Tibial nerve (tissue), 4 donors: ENCODE measurements around the gene LIPG.

Experiments
- EP300 ChIP-seq, 2 donors: sonication (generic); formaldehyde crosslinking; IDR thresholded peaks; one replicate each; pipeline ENCODE4 v1.6.1; 2017; ENCODE audit warnings: antibody characterized with exemption in 2 of 2, mild to moderate bottlenecking in 1 of 2
- POLR2A ChIP-seq, 2 donors: fragments of 450-650 bp; IDR thresholded peaks; one replicate each; pipeline ENCODE4 v1.6.1; 2017; ENCODE audit warnings: antibody characterized with exemption in 2 of 2, mild to moderate bottlenecking in 2 of 2, moderate library complexity in 2 of 2
- TF ChIP-seq, protein P1 (sequence below), 5 experiments: fragments of 200-600 bp in 3 of 5; fragments of 450-650 bp in 2 of 5; sonication (generic) in 3 of 5; IDR thresholded peaks; one replicate each; pipeline ENCODE4 v1.5.1; 2016 to 2019; ENCODE audit warnings: antibody characterized with exemption in 5 of 5, mild to moderate bottlenecking in 3 of 5, moderate library complexity in 2 of 5

GRCh38 chr18:49584394-49584793 lies 22.5 kb downstream of the LIPG start:
- TF ChIP-seq, protein P1, sequence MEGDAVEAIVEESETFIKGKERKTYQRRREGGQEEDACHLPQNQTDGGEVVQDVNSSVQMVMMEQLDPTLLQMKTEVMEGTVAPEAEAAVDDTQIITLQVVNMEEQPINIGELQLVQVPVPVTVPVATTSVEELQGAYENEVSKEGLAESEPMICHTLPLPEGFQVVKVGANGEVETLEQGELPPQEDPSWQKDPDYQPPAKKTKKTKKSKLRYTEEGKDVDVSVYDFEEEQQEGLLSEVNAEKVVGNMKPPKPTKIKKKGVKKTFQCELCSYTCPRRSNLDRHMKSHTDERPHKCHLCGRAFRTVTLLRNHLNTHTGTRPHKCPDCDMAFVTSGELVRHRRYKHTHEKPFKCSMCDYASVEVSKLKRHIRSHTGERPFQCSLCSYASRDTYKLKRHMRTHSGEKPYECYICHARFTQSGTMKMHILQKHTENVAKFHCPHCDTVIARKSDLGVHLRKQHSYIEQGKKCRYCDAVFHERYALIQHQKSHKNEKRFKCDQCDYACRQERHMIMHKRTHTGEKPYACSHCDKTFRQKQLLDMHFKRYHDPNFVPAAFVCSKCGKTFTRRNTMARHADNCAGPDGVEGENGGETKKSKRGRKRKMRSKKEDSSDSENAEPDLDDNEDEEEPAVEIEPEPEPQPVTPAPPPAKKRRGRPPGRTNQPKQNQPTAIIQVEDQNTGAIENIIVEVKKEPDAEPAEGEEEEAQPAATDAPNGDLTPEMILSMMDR (IDR thresholded peaks at IDR 0.05), result no peak
- TF ChIP-seq POLR2A (IDR thresholded peaks at IDR 0.05) (no peak), EP300 (IDR thresholded peaks at IDR 0.05) (no peak)
